Mesenchymal stem cell (in vitro differentiated cells and primary cell): ENCODE measurements around the gene BBS7.

ENCODE experiments used
- DNase-seq: peaks from one replicate; pipeline ENCODE4 v3.0.0-alpha.2; 2013
- H2AFZ ChIP-seq: one replicate; pipeline ENCODE4 v1.6.1; 2013; ENCODE audit warnings: low read depth, mild to moderate bottlenecking, control low read depth, inconsistent platforms, low read length, moderate library complexity
- H2AK5ac ChIP-seq: 2 replicates; pipeline ENCODE4 v1.6.1; 2013; ENCODE audit warnings: low read length, moderate library complexity, mild to moderate bottlenecking, inconsistent platforms; ENCODE audit not compliant: severe bottlenecking
- H2BK120ac ChIP-seq: one replicate; pipeline ENCODE4 v1.6.1; 2013; ENCODE audit warnings: low read depth, mild to moderate bottlenecking, inconsistent platforms, low read length, moderate library complexity
- H2BK12ac ChIP-seq, 2 experiments: one replicate each; pipeline ENCODE4 v1.6.1; 2013; ENCODE audit warnings: inconsistent platforms in 2 of 2, low read length in 2 of 2, mild to moderate bottlenecking in 2 of 2, moderate library complexity in 2 of 2, control low read depth in 1 of 2
- H2BK15ac ChIP-seq: one replicate; pipeline ENCODE4 v1.6.1; 2013; ENCODE audit warnings: mild to moderate bottlenecking, low read depth, inconsistent platforms; ENCODE audit not compliant: poor library complexity, severe bottlenecking
- H2BK5ac ChIP-seq: 2 replicates; pipeline ENCODE4 v1.6.1; 2013; ENCODE audit warnings: low read depth, mild to moderate bottlenecking, low read length, control low read depth, inconsistent platforms; ENCODE audit not compliant: poor library complexity, severe bottlenecking
- H3K14ac ChIP-seq, 2 experiments: one replicate each; pipeline ENCODE4 v1.6.1; 2013; ENCODE audit warnings: inconsistent platforms in 2 of 2, low read length in 2 of 2, control low read depth in 1 of 2, mild to moderate bottlenecking in 1 of 2, moderate library complexity in 1 of 2
- H3K18ac ChIP-seq, 2 experiments: one replicate each; pipeline ENCODE4 v1.6.1; 2013; ENCODE audit warnings: inconsistent platforms in 2 of 2, low read length in 2 of 2, control low read depth in 1 of 2, low read depth in 1 of 2, mild to moderate bottlenecking in 1 of 2
- H3K23ac ChIP-seq, 2 experiments: one replicate each; pipeline ENCODE4 v1.6.1; 2013; ENCODE audit warnings: inconsistent platforms in 2 of 2, low read length in 2 of 2, mild to moderate bottlenecking in 2 of 2, moderate library complexity in 2 of 2, control low read depth in 1 of 2
- H3K27ac ChIP-seq: 2 replicates; pipeline ENCODE4 v1.5.1; 2013; ENCODE audit warnings: mild to moderate bottlenecking, moderate library complexity, low read length, control low read depth, inconsistent platforms; ENCODE audit not compliant: poor library complexity, severe bottlenecking
- H3K27me3 ChIP-seq, 2 experiments: 2 replicates each; pipeline versions ENCODE4 v1.6.1 to v1.7.0; 2013; ENCODE audit warnings: low read length in 2 of 2, mild to moderate bottlenecking in 2 of 2, moderate library complexity in 2 of 2, control low read depth in 1 of 2, inconsistent platforms in 1 of 2; ENCODE audit not compliant: control insufficient read depth in 1 of 2, insufficient read depth in 1 of 2
- H3K36me3 ChIP-seq, 2 experiments: 2 replicates each; pipeline versions ENCODE4 v1.6.1 to v1.7.0; 2013; ENCODE audit warnings: low read length in 2 of 2, control low read depth in 1 of 2, inconsistent platforms in 1 of 2, low read depth in 1 of 2, mild to moderate bottlenecking in 1 of 2; ENCODE audit not compliant: insufficient read depth in 2 of 2, control insufficient read depth in 1 of 2
- H3K4ac ChIP-seq, 2 experiments: one replicate each; pipeline ENCODE4 v1.6.1; 2013; ENCODE audit warnings: inconsistent platforms in 2 of 2, low read length in 2 of 2, mild to moderate bottlenecking in 2 of 2, moderate library complexity in 2 of 2, control low read depth in 1 of 2, low read depth in 1 of 2
- H3K4me1 ChIP-seq: 2 replicates; pipeline ENCODE4 v1.6.1; 2013; ENCODE audit warnings: low read depth, low read length, control low read depth; ENCODE audit not compliant: control insufficient read depth, insufficient read depth
- H3K4me2 ChIP-seq: 2 replicates; pipeline ENCODE4 v1.6.1; 2013; ENCODE audit warnings: low read length, mild to moderate bottlenecking, inconsistent platforms; ENCODE audit not compliant: poor library complexity, severe bottlenecking
- H3K4me3 ChIP-seq, 2 experiments: 2 replicates each; pipeline versions ENCODE4 v1.5.1 to v1.7.0; 2013; ENCODE audit warnings: low read length in 2 of 2, mild to moderate bottlenecking in 2 of 2, control low read depth in 1 of 2, low read depth in 1 of 2; ENCODE audit not compliant: insufficient read depth in 1 of 2
- H3K79me1 ChIP-seq: replicated peaks from 2 replicates; pipeline ENCODE4 v1.6.1; 2013; ENCODE audit warnings: mild to moderate bottlenecking, control low read depth, low read length, inconsistent platforms; ENCODE audit not compliant: poor library complexity, severe bottlenecking
- H3K9ac ChIP-seq: 2 replicates; pipeline ENCODE4 v1.7.0; 2013; ENCODE audit warnings: mild to moderate bottlenecking, low read length, moderate library complexity
- H3K9me3 ChIP-seq: 2 replicates; pipeline ENCODE4 v1.7.0; 2013; ENCODE audit warnings: mild to moderate bottlenecking, low read length; ENCODE audit not compliant: control insufficient read depth
- H4K8ac ChIP-seq: one replicate; pipeline ENCODE4 v1.6.1; 2013; ENCODE audit warnings: inconsistent platforms, mild to moderate bottlenecking, low read length, moderate library complexity
- H4K91ac ChIP-seq: one replicate; pipeline ENCODE4 v1.6.1; 2013; ENCODE audit warnings: mild to moderate bottlenecking, low read length, inconsistent platforms
- WGBS: methylation state at CpG from one replicate; pipeline ENCODE4 v1.1.7; 2013; ENCODE audit warnings: mixed read lengths; 5-methylcytosine and 5-hydroxymethylcytosine counted together

BBS7 gene

DNA sequence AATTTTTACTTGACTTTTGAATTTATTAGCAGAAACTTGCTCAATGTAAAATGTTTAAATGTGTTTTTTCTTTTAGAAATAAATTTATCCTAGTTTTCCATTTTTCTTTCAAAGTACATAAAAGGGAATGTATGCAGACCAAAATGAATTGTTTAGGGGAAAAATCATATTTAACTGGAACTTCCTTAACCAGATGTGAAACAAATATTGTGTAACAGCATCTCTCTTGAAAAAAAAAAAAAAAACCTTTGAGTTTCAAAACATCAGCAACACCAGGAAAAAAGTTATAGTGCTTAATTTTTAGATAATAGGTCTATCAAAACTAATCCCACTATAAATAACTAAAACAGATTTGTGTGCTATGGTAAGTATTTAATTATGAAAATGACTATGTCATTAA lies 32.1 kb downstream of the BBS7 start:
- no peak overlapping the region for H3K4me3 ChIP-seq
- no peaks in the 10 kb centered on the region for H3K79me1 ChIP-seq
- no peak overlapping the region for H4K8ac ChIP-seq
- H2BK15ac ChIP-seq: no peak overlapping the region
- DNase-seq: no peak
- no peak overlapping the region for H2AFZ ChIP-seq
- H3K4me1 ChIP-seq: no peaks in the 10 kb centered on the region
- no peak overlapping the region for H3K4me2 ChIP-seq
- no peak overlapping the region for H3K9ac ChIP-seq
- H3K23ac ChIP-seq: no peak overlapping the region
- no peak overlapping the region for H4K91ac ChIP-seq
- no peak overlapping the region for H2BK5ac ChIP-seq
- no peak overlapping the region for H3K18ac ChIP-seq
- H2BK120ac ChIP-seq: no peak overlapping the region
- no peak overlapping the region for H3K27ac ChIP-seq
- H2BK12ac ChIP-seq: no peak overlapping the region
- H3K4ac ChIP-seq: no peak overlapping the region
- no peak overlapping the region for H3K14ac ChIP-seq
- no peak overlapping the region for H2AK5ac ChIP-seq
- peaks cover 11 to 76% of the 10 kb centered on the region in 2 experiments for H3K36me3 ChIP-seq
- H3K27me3 ChIP-seq: no peaks in the 10 kb centered on the region
- no peaks in the 10 kb centered on the region for H3K9me3 ChIP-seq

DNA sequence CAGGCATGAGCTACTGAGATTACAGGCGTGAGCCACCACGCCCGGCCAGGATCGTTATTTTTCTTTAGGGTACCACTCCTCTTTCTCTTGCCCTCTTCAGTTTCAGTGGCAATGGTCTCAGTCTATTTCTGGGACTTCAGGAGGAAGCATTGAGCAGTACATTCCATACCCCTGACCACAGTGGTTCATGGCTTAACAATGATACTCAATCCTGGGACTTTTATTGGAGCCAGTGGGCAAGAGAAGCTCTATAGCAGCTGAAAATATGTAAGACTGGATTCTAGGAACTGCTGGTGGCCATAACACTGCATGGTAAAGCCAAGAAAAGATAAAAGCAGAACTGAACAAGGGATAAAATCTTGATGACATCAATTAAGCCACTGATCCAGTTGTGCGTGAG lies 40.8 kb downstream of the BBS7 start:
- Histone ChIP-seq H3K4ac (no peak overlapping the region), H3K18ac (no peak overlapping the region), H3K79me1 (no peaks in the 10 kb centered on the region), H3K9me3 (no peaks in the 10 kb centered on the region), H3K36me3 (peaks cover 14 to 60% of the 10 kb centered on the region in 2 experiments), H4K91ac (no peak overlapping the region), H2AFZ (no peak overlapping the region), H2BK12ac (no peak overlapping the region), H2BK15ac (no peak overlapping the region), H4K8ac (no peak overlapping the region), H2BK5ac (no peak overlapping the region), H3K27me3 (no peaks in the 10 kb centered on the region), H3K23ac (no peak overlapping the region), H3K14ac (no peak overlapping the region), H3K4me2 (no peak overlapping the region), H3K4me1 (no peaks in the 10 kb centered on the region), H3K27ac (no peak overlapping the region), H3K4me3 (no peak overlapping the region), H2AK5ac (no peak overlapping the region), H2BK120ac (no peak overlapping the region), H3K9ac (no peak overlapping the region)
- no peak for DNase-seq
- WGBS: 88% methylated on average over 5 of the region's 5 CpGs

DNA sequence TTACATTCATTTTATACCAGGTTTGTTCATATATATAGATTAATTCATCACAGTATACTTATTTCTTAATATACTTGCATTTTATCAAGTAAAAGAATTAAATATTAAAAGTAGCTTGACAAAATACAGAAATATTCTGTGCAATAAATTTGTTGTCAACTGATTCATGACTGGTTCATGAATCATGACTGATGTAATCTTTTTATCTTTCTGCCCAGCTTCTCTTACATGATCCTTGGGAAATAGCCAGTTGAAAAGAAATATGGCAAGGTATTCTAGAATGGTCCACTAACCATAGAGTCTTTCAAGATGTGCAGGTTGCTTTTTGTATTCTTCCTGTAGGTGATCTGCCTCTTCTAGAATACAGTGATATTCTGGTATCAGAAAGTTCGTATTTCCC lies 42.4 kb downstream of the BBS7 start:
- Histone ChIP-seq H3K18ac (no peak overlapping the region), H2BK5ac (no peak overlapping the region), H2BK12ac (no peak overlapping the region), H3K9me3 (no peaks in the 10 kb centered on the region), H3K4me2 (no peak overlapping the region), H3K4me1 (peaks cover 4% of the 10 kb centered on the region), H2AFZ (no peak overlapping the region), H3K23ac (no peak overlapping the region), H3K79me1 (peaks cover 4% of the 10 kb centered on the region), H3K9ac (peak overlapping the region; percentile 34), H2BK15ac (no peak overlapping the region), H3K27ac (no peak overlapping the region), H4K8ac (no peak overlapping the region), H2BK120ac (no peak overlapping the region), H4K91ac (no peak overlapping the region), H3K4me3 (no peak overlapping the region), H3K36me3 (peaks cover 14 to 49% of the 10 kb centered on the region in 2 experiments), H3K27me3 (no peaks in the 10 kb centered on the region), H3K4ac (no peak overlapping the region), H2AK5ac (no peak overlapping the region), H3K14ac (no peak overlapping the region)
- no peak for DNase-seq
- no CpG with 5 or more reads among the region's 1 CpG for WGBS

DNA sequence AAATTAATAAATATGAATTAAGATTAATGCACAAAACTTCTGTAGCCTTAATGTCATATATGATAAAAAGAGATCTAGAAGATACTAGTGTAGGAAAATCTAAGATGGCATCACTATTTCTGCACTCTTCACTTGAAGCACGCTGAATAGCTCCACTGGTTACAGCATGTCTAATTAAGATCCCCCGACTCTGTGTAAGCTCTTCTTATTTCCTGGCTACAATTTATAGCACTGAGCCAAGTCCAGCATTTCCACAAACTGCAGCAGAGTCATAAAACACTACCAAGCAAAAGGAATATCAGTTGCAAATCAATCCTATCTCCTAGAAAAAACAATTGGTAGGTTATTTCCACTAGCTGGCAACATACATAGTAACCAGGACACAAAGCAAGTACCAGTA lies 45.3 kb downstream of the BBS7 start:
- no peak overlapping the region for H2AK5ac ChIP-seq
- no peak overlapping the region for H3K4ac ChIP-seq
- H3K14ac ChIP-seq: no peak overlapping the region
- H4K8ac ChIP-seq: no peak overlapping the region
- no peaks in the 10 kb centered on the region for H3K27me3 ChIP-seq
- H3K9me3 ChIP-seq: no peaks in the 10 kb centered on the region
- 23% methylated on average over 2 of the region's 2 CpGs for WGBS
- H3K4me1 ChIP-seq: peaks cover 4% of the 10 kb centered on the region
- H3K4me2 ChIP-seq: no peak overlapping the region
- no peak overlapping the region for H2BK5ac ChIP-seq
- no peak overlapping the region for H3K4me3 ChIP-seq
- no peak overlapping the region for H2BK15ac ChIP-seq
- peak overlapping the region; percentile 7 for H3K9ac ChIP-seq
- H4K91ac ChIP-seq: no peak overlapping the region
- peaks cover 7 to 31% of the 10 kb centered on the region in 2 experiments for H3K36me3 ChIP-seq
- no peak overlapping the region for H3K18ac ChIP-seq
- H2AFZ ChIP-seq: no peak overlapping the region
- H3K23ac ChIP-seq: no peak overlapping the region
- no peak overlapping the region for H2BK12ac ChIP-seq
- H3K27ac ChIP-seq: no peak overlapping the region
- no peak for DNase-seq
- no peak overlapping the region for H2BK120ac ChIP-seq
- H3K79me1 ChIP-seq: peaks cover 7% of the 10 kb centered on the region
